GM12874 (cell line): ENCODE results near the gene TEC.

ENCODE experiments used
- TF ChIP-seq, protein P1 (sequence below): IDR thresholded peaks from 2 replicates; pipeline ENCODE4 v1.5.1; 2011; ENCODE audit warnings: low read depth, mild to moderate bottlenecking, control low read depth, low read length, moderate library complexity; ENCODE audit not compliant: insufficient read depth

TEC gene

DNA sequence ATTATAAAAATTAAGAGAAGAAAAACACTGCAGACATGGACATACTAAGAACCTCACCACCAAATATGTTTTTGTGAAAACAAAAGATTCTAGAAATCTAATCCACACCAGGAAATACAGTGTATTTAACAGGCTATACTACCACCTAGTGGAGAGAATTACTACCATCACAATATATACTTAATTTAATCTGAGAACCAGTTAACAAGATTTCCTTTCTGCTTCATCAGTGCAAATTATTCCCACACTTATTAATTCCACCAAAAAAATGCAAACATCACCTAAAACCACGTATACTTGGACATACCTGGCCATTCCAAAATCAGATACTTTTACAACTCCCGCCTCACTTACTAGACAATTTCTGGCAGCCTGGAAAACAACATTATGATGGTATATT lies 128.6 kb downstream of the TEC start:
- TF ChIP-seq, protein P1, sequence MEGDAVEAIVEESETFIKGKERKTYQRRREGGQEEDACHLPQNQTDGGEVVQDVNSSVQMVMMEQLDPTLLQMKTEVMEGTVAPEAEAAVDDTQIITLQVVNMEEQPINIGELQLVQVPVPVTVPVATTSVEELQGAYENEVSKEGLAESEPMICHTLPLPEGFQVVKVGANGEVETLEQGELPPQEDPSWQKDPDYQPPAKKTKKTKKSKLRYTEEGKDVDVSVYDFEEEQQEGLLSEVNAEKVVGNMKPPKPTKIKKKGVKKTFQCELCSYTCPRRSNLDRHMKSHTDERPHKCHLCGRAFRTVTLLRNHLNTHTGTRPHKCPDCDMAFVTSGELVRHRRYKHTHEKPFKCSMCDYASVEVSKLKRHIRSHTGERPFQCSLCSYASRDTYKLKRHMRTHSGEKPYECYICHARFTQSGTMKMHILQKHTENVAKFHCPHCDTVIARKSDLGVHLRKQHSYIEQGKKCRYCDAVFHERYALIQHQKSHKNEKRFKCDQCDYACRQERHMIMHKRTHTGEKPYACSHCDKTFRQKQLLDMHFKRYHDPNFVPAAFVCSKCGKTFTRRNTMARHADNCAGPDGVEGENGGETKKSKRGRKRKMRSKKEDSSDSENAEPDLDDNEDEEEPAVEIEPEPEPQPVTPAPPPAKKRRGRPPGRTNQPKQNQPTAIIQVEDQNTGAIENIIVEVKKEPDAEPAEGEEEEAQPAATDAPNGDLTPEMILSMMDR: no peak

- TF ChIP-seq, protein P1: no peak
Observed at GRCh38 chr4:48139691-48140090, 129.9 kb downstream of the TEC start.

DNA sequence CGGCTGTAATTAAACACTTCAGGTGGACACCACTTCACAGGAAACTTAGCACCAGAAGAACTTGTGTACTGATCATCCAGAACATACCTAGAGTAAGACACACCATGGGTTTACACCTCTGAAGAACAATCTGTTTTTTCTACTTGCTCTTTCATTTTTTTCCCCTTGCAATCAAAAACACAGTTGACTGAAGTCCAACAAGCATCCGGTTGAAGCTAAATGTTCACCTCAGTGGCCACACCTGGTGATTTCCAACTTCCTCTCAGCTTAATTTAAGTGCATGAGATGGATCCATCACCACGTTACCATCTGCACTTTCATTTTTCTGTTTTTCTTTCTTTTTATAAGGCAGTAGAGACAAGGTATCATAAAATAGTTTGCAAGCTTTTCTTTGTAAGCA lies 130.7 kb downstream of the TEC start:
- TF ChIP-seq, protein P1: no peak

DNA sequence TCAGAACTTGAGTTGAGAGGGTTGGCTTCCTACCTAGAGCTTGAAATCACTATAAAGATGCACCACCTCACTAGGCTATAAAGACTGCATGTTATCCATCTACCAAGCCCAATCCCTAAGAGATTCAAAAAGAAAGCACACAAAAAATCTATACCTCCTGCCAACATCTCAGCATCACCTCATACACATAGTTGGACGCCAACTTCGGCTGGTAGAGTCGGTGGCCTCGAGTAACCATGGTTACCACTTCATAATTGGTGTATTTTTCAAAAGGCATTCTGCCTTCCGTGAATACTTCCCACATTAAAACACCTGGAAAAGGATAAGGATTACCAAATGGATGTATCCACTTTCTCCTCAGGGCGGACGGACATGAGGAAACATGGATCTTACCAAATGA lies 131.1 kb downstream of the TEC start:
- TF ChIP-seq, protein P1: no peak

DNA sequence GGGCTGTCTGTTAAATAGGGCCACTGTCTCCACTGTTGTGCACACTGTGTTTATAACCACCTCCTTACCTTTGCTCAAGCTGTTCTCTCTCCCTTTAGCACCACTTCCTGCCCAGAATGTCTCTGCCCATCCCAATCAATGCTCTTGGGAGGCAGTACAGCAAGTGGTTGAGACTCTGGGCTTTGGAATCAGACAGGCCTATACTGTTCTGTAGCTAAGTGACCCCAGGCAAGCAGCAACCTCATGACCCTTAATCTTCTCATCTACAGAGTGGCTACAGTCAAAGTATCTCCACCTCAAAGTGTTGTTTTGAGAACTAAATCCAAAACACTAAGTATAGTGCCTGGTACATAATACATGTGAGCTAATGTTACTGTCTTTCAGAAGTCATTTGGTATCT lies 131.8 kb downstream of the TEC start:
- TF ChIP-seq, protein P1: no peak

DNA sequence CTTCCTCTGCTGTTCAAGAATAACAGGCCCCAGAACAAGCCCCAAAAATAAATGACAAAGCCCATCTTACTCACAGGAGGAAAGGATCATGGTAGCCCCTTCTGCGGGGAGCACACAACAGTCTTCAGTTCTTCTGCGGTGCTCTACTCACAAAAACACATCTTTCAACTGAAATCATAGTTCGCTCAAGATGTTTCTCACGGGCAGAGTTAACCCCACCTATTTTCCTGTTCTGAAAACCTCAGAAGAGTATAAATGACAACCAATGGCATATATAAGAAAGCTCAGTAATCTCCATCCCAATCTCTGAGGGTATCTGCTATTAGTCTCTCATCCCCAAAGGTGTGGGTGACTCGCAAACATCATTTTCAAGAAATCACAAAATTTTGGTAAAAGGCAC lies 135.6 kb downstream of the TEC start, which contains the start of gene TXK:
TSS of gene TXK (minus strand) at position 170 of the 400 bp plus-strand sequence. CDS start at position 90, 80 bp downstream.
- TF ChIP-seq, protein P1: no peak

DNA sequence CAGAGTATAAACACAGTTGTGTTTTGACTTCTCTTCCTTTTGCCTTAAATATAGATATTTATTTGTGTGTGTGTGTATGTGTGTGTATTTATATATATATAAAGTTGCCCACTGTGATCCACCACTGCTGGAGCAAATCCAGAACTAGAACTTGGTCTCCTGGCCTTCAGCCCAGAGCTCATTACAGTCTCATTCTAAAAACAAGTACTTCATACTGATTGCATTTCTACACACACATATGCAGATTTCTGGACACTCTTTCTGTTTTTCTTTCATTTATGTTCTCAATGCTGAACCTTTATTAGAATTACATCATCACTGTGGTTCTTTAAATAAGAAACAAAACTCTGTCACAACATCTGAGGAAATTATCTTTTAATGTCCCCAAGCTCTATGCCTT lies 136.0 kb downstream of the TEC start:
- TF ChIP-seq, protein P1: no peak

DNA sequence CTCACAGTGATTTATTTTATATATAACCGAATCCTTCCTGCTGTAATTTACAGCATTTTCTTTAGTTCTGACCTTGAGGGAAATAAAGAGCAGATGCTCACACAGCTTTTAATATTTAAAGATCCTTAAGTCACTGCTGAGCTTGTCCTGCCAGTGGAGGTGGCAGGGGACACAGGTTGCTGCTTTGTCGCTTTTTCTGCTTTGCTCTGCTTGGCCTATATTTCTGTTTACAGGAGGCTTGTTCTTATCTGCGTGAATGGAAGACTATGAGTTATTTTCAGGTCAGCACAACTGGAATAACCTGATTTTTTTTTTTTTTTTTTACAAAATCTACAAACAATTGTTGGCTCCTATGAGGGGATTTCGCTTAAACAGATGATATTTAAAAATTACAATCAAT lies 137.9 kb downstream of the TEC start:
- TF ChIP-seq, protein P1: no peak
